NT2/D1 (cell line): Measurements from ENCODE around the gene MEGF8.

Experiments used
- SUZ12 ChIP-seq: IDR thresholded peaks from 2 replicates; pipeline ENCODE4 v1.6.1; 2011; ENCODE audit not compliant: insufficient read length, insufficient read depth; ENCODE audit errors: extremely low read depth
- YY1 ChIP-seq: IDR thresholded peaks from 2 replicates; pipeline ENCODE4 v1.6.1; 2011; ENCODE audit not compliant: insufficient read length, insufficient read depth
- ZNF274 ChIP-seq: IDR thresholded peaks from 2 replicates; pipeline ENCODE4 v1.6.1; 2011; ENCODE audit warnings: mild to moderate bottlenecking, low read depth, low read length

DNA sequence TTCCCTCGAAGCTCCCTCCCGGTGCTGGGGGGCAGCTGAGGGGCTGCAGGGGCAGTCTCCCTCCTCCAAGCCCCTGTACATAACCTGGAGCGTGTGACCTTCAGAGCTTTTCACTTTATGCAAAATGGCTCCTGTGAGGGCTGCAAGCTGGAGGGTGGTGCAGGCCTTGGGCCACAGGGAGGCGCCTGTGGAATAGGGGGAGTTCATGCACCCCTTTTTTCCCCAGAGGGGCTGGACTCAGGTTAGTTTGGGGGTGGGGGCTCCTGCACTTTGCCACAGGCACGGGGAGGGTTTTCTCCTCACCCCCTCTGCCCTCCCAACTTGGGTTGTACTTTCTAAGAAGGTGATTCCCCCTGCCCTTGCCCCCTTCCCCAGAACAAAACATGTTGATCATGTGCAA lies 30.1 kb upstream of the MEGF8 start:
- TF ChIP-seq ZNF274 (no peak), YY1 (no peak), SUZ12 (no peak)
